Mesothelial cell of epicardium (in vitro differentiated cells): Measurements from ENCODE around the gene SPDL1. TPM values are rescaled to one million over a fixed set of nuclear protein-coding genes. Genes with fewer than 3 reads are reported as not detected.

Experiments used
- DNase-seq, 2 experiments: peaks; one replicate each; pipeline ENCODE4 v3.0.0; 2021; ENCODE audit warnings: low spot score in 2 of 2; ENCODE audit not compliant: unreplicated experiment in 2 of 2
- H3K27ac Mint-ChIP-seq: 2 replicates; pipeline ENCODE4 v1.8.0; 2021; ENCODE audit warnings: mixed read lengths
- H3K27me3 Mint-ChIP-seq: 2 replicates; pipeline ENCODE4 v1.8.0; 2021; ENCODE audit warnings: low read depth, mixed read lengths
- H3K36me3 Mint-ChIP-seq: 2 replicates; pipeline ENCODE4 v1.8.0; 2021; ENCODE audit warnings: mixed read lengths
- H3K4me1 Mint-ChIP-seq: 2 replicates; pipeline ENCODE4 v1.8.0; 2021; ENCODE audit warnings: mixed read lengths
- H3K4me3 Mint-ChIP-seq: 2 replicates; pipeline ENCODE4 v1.8.0; 2021; ENCODE audit warnings: mild to moderate bottlenecking, moderate library complexity, mixed read lengths
- H3K9me3 Mint-ChIP-seq: 2 replicates; pipeline ENCODE4 v1.8.0; 2021; ENCODE audit warnings: mixed read lengths
- total RNA-seq: library from RNA; stranded (reverse); gene quantifications from 3 replicates; pipeline ENCODE4 v1.2.1, GENCODE V29; 2021
- TF ChIP-seq, protein P1 (sequence below): fragments of 200-600 bp; sonication (generic); IDR thresholded peaks from one replicate; pipeline ENCODE4 v1.5.0; 2021; ENCODE audit warnings: antibody characterized with exemption; ENCODE audit not compliant: unreplicated experiment

SPDL1 gene
- total RNA-seq, 1 donor from 2014 or later: 22.6 TPM

DNA sequence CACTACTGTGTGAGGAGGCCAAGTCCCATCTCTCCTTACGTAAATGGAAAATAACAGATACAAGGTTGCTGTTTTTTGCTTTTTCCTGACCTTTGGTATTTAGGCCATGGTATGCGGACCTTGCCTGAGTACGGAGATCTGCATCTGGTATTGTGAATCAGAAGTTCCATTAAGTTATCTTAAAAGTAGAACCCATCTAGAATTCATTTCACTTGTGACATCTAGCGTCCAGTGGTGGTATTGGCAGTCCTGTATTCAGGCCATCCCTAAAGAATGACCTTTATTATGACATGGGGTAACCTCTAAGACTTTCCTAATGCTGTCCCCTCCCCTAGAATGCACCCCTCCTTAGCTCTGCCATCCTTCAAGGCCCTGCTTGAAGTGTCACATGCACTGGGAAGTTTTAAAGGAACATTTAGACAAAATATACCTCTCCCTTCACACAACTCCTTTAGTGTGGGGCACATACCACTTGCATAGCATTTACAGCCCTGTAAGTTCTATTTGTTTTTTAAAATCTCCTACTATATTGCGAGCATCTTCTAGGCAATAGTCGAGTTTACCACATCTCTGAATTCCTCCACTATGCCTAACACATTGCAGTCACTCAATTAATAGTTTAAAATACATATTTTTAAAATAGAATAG, 1.9 kb upstream of the SPDL1 start:
- Mint-ChIP-seq H3K4me3 (peak overlapping the region; percentile 38), H3K36me3 (no peaks in the 10 kb centered on the region), H3K27me3 (peaks cover 36% of the 10 kb centered on the region), H3K27ac (no peak overlapping the region), H3K4me1 (peaks cover 29% of the 10 kb centered on the region), H3K9me3 (no peaks in the 10 kb centered on the region)
- DNase-seq: peak in 1 of 2 experiments; percentile 56
- TF ChIP-seq, protein P1, sequence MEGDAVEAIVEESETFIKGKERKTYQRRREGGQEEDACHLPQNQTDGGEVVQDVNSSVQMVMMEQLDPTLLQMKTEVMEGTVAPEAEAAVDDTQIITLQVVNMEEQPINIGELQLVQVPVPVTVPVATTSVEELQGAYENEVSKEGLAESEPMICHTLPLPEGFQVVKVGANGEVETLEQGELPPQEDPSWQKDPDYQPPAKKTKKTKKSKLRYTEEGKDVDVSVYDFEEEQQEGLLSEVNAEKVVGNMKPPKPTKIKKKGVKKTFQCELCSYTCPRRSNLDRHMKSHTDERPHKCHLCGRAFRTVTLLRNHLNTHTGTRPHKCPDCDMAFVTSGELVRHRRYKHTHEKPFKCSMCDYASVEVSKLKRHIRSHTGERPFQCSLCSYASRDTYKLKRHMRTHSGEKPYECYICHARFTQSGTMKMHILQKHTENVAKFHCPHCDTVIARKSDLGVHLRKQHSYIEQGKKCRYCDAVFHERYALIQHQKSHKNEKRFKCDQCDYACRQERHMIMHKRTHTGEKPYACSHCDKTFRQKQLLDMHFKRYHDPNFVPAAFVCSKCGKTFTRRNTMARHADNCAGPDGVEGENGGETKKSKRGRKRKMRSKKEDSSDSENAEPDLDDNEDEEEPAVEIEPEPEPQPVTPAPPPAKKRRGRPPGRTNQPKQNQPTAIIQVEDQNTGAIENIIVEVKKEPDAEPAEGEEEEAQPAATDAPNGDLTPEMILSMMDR: peak; percentile 73

DNA sequence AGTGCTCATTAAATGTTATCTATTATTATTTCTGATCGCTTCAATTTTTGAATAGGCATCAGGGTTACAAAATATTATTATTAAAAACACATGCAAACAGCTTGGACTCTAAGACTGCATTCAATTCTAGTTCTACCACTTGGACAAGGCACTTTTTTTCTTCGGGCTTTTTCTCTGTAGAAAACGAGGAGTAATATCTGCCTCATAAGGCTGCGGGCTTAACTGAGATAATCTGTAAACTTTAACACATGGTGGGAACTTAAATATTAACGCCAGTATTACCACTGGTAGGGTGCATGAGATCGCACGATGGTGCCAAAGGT, 511 bp upstream of the SPDL1 start:
- peak overlapping the region; percentile 99 for H3K4me3 Mint-ChIP-seq
- H3K27ac Mint-ChIP-seq: peak overlapping the region; percentile 98

DNA sequence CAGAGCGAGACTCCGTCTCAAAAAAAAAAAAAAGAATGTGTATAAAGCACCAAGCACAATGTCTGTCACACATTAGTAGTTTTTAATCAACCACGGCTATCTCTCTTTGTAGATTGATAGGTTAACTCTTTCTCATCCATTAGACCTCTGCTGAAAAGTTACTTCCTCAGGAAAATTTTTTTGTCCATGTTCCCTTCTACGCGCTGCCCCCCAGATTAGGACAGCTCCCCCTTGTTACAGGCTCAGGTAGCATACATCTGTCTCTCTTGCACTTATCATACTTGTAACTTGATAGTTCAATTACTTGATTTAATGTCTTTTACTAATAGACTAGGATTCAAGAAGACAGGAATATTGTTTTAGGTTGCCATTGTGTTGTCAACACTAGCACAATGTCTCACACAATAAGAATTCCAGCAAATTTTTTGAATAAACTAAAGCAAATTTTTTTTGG, 1.5 kb downstream of the SPDL1 start:
- H3K9me3 Mint-ChIP-seq: no peaks in the 10 kb centered on the region
- peak overlapping the region; percentile 99 for H3K4me3 Mint-ChIP-seq
- H3K4me1 Mint-ChIP-seq: peaks cover 25% of the 10 kb centered on the region
- H3K27me3 Mint-ChIP-seq: peaks cover 11% of the 10 kb centered on the region
- no peak overlapping the region for H3K27ac Mint-ChIP-seq
- H3K36me3 Mint-ChIP-seq: peaks cover 12% of the 10 kb centered on the region
- TF ChIP-seq, protein P1: no peak
- no peak for DNase-seq

More for the DNA sequence above, 511 bp upstream of the SPDL1 start:
- Mint-ChIP-seq H3K9me3 (no peaks in the 10 kb centered on the region), H3K36me3 (no peaks in the 10 kb centered on the region), H3K27me3 (peaks cover 28% of the 10 kb centered on the region), H3K4me1 (peaks cover 25% of the 10 kb centered on the region)
- no peak for DNase-seq
- TF ChIP-seq, protein P1: no peak

DNA sequence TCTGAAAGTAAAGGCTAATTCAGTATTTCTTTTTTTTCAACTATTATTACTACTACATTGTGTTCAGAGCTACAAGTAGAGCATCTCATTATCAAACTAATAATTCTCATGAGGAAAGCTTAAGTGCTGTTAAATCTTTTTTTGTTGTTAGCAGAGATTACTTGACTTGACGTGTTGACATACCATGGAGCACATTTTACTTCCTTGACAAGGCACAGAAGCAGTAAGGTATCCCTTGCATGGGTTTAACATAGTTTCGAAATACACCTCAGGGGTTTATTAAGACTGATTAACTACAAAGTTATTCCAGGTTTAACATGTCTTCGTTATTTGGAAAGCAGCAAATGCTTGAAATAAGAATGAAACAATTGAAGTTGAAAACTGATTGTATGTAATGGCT, 7.0 kb downstream of the SPDL1 start:
- Mint-ChIP-seq H3K27me3 (no peaks in the 10 kb centered on the region), H3K4me1 (peaks cover 4% of the 10 kb centered on the region), H3K27ac (no peak overlapping the region), H3K36me3 (peaks cover 40% of the 10 kb centered on the region), H3K9me3 (no peaks in the 10 kb centered on the region), H3K4me3 (no peak overlapping the region)
- TF ChIP-seq, protein P1: no peak
- no peak for DNase-seq

DNA sequence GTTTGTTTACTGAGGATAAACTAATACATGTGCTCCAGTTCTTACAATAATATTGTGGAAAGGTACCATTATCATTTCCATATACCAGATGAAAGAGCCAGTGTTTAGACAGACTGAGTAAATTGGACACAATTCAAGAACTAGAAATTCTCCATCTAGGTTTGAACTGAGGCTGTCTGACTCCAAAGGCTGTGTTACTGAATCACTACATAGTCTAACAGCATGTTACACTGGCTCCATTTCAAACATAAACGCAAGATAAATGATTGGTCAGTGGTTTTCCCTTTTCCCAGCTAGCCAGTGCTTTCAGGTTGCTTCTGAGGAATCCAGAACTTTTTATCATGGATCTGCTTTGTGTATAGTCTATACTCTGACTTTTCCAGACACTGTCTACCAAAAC, 8.1 kb downstream of the SPDL1 start:
- Mint-ChIP-seq H3K4me3 (no peak overlapping the region), H3K9me3 (no peaks in the 10 kb centered on the region), H3K27ac (no peak overlapping the region), H3K27me3 (no peaks in the 10 kb centered on the region), H3K36me3 (peaks cover 40% of the 10 kb centered on the region), H3K4me1 (no peaks in the 10 kb centered on the region)
- DNase-seq: no peak
- TF ChIP-seq, protein P1: no peak
